HG03064 (cell line): ENCODE data around the gene PINK1.
"Not testable (repeated sequence)": the region's sequence is repeated elsewhere in the genome, so short reads cannot be mapped to it uniquely, and the experiment has no call there.

Source experiments
- ATAC-seq: cut with Tn5 transposase; IDR thresholded peaks from one replicate; pipeline ENCODE4 v1.9.1; 2021; ENCODE audit warnings: low read depth; ENCODE audit not compliant: unreplicated experiment

PINK1 gene

GRCh38 chr1:20672265-20672632 lies 39.0 kb downstream of the PINK1 start:
- no peak for ATAC-seq

GRCh38 chr1:20673626-20674025 lies 40.4 kb downstream of the PINK1 start:
- not testable (repeated sequence) for ATAC-seq

GRCh38 chr1:20678599-20678998 lies 45.3 kb downstream of the PINK1 start:
- ATAC-seq: no peak

- no peak for ATAC-seq
Measured at GRCh38 chr1:20680269-20680668, 47.0 kb downstream of the PINK1 start.

GRCh38 chr1:20681999-20682398 lies 48.7 kb downstream of the PINK1 start:
- no peak for ATAC-seq

GRCh38 chr1:20682571-20683236 lies 49.4 kb downstream of the PINK1 start:
- no peak for ATAC-seq

- no peak for ATAC-seq
Measured at GRCh38 chr1:20683614-20684013, 50.4 kb downstream of the PINK1 start.

GRCh38 chr1:20684050-20684620 lies 50.9 kb downstream of the PINK1 start:
- ATAC-seq: no peak

- ATAC-seq: no peak
Measured at GRCh38 chr1:20684651-20685050, 51.4 kb downstream of the PINK1 start.

- no peak for ATAC-seq
Measured at GRCh38 chr1:20685099-20685662, 51.9 kb downstream of the PINK1 start.

GRCh38 chr1:20685741-20686140 lies 52.5 kb downstream of the PINK1 start:
- ATAC-seq: no peak

GRCh38 chr1:20686883-20687725 lies 53.8 kb downstream of the PINK1 start:
- no peak for ATAC-seq

GRCh38 chr1:20689645-20690056 lies 56.4 kb downstream of the PINK1 start:
- no peak for ATAC-seq

GRCh38 chr1:20691872-20692271 lies 58.6 kb downstream of the PINK1 start:
- ATAC-seq: no peak

- ATAC-seq: no peak
Measured at GRCh38 chr1:20693623-20694022, 60.4 kb downstream of the PINK1 start.

- no peak for ATAC-seq
Measured at GRCh38 chr1:20695515-20695914, 62.3 kb downstream of the PINK1 start.

GRCh38 chr1:20696397-20697333 lies 63.4 kb downstream of the PINK1 start:
- no peak for ATAC-seq

GRCh38 chr1:20697563-20697962 lies 64.3 kb downstream of the PINK1 start:
- no peak for ATAC-seq

- ATAC-seq: no peak
Measured at GRCh38 chr1:20698195-20698910, 65.1 kb downstream of the PINK1 start.

GRCh38 chr1:20699558-20699957 lies 66.3 kb downstream of the PINK1 start:
- ATAC-seq: no peak
